Keratinocyte (primary cell): ENCODE measurements around the gene ARHGAP24. TPM values are rescaled to one million over a fixed set of nuclear protein-coding genes. Genes with fewer than 3 reads are reported as not detected.

Experiments
- DNase-seq: peaks from one replicate; pipeline ENCODE4 v3.0.0-alpha.2; 2011; ENCODE audit warnings: low read depth, missing footprints, low spot score
- FAIRE-seq: peaks from 2 replicates; lab custom pipeline; 2011; peaks lifted over from hg19 to GRCh38; lab: Jason Lieb, UNC
- H2AFZ ChIP-seq: 2 replicates; pipeline ENCODE4 v1.6.0; 2012; ENCODE audit warnings: low read length, control low read depth, inconsistent platforms; ENCODE audit not compliant: control insufficient read depth
- H3K27ac ChIP-seq: 2 replicates; pipeline ENCODE4 v1.5.1; 2011; ENCODE audit warnings: low read length; ENCODE audit not compliant: control insufficient read depth, insufficient read depth
- H3K27me3 ChIP-seq: 3 replicates; pipeline ENCODE4 v1.6.0; 2011; ENCODE audit warnings: low read length; ENCODE audit not compliant: control insufficient read depth, insufficient read depth; ENCODE audit errors: extremely low read depth
- H3K36me3 ChIP-seq, 2 experiments: 2 replicates in 1 of 2; 3 replicates in 1 of 2; pipeline ENCODE4 v1.5.1; 2011; ENCODE audit warnings: low read length in 2 of 2, mild to moderate bottlenecking in 1 of 2; ENCODE audit not compliant: control insufficient read depth in 2 of 2, insufficient read depth in 2 of 2; ENCODE audit errors: extremely low read depth in 1 of 2
- H3K4me1 ChIP-seq: 3 replicates; pipeline ENCODE4 v1.5.1; 2011; ENCODE audit warnings: low read length; ENCODE audit not compliant: control insufficient read depth, insufficient read depth; ENCODE audit errors: extremely low read depth
- H3K4me2 ChIP-seq: 3 replicates; pipeline ENCODE4 v1.6.0; 2011; ENCODE audit warnings: low read depth, low read length; ENCODE audit not compliant: control insufficient read depth, insufficient read depth; ENCODE audit errors: extremely low read depth
- H3K4me3 ChIP-seq, 3 experiments: fragments of 200-600 bp in 1 of 3; sonication (generic) in 1 of 3; 2 replicates in 2 of 3; 3 replicates in 1 of 3; pipeline ENCODE4 v1.5.1; 2011 to 2016; ENCODE audit warnings: low read length in 3 of 3, mild to moderate bottlenecking in 3 of 3, control low read depth in 2 of 3, inconsistent platforms in 1 of 3, low read depth in 1 of 3, mixed read lengths in 1 of 3, mixed run types in 1 of 3, moderate library complexity in 1 of 3; ENCODE audit not compliant: control insufficient read depth in 2 of 3, insufficient read depth in 2 of 3; ENCODE audit errors: extremely low read depth in 1 of 3
- H3K79me2 ChIP-seq: 2 replicates; pipeline ENCODE4 v1.6.0; 2012; ENCODE audit warnings: low read length; ENCODE audit not compliant: control insufficient read depth, insufficient read depth
- H3K9ac ChIP-seq: 3 replicates; pipeline ENCODE4 v1.6.0; 2011; ENCODE audit warnings: low read length; ENCODE audit not compliant: control insufficient read depth, insufficient read depth; ENCODE audit errors: extremely low read depth
- H3K9me1 ChIP-seq: 3 replicates; pipeline ENCODE4 v1.6.0; 2011; ENCODE audit warnings: low read length; ENCODE audit not compliant: control insufficient read depth, insufficient read depth; ENCODE audit errors: extremely low read depth
- H3K9me3 ChIP-seq: 2 replicates; pipeline ENCODE4 v1.5.1; 2012; ENCODE audit warnings: low read depth, low read length; ENCODE audit not compliant: control insufficient read depth
- H4K20me1 ChIP-seq: 3 replicates; pipeline ENCODE4 v1.6.0; 2011; ENCODE audit warnings: low read length; ENCODE audit not compliant: control insufficient read depth, insufficient read depth; ENCODE audit errors: extremely low read depth
- EZH2 ChIP-seq: IDR thresholded peaks from one replicate; pipeline ENCODE4 v1.6.1; 2012; ENCODE audit warnings: inconsistent platforms, mild to moderate bottlenecking, low read length, moderate library complexity
- dilution Hi-C: fragments of 300-500 bp; cut with MboI; formaldehyde crosslinking; loops from one replicate; pipeline ENCODE4 v1.7.0; 2020; ENCODE audit warnings: low sequenced_read_pairs; ENCODE audit not compliant: extremely low pct_ligation_motif_present
- polyA plus RNA-seq, 5 experiments: library from polyadenylated mRNA; depleted of rRNA in 3 of 5; stranded (reverse) in 3 of 5; stranded (forward) in 1 of 5; unstranded in 1 of 5; fragments of >200 nt; gene quantifications; 1 replicate in 1 of 5; 2 replicates in 3 of 5; 3 replicates in 1 of 5; pipeline versions ENCODE4 v1.2.1 to v1.2.3, GENCODE V29; 2011 to 2012; ENCODE audit warnings: missing spikeins in 2 of 5, low read depth in 1 of 5, low replicate concordance in 1 of 5
- TF ChIP-seq, protein P1 (sequence below), 3 experiments: IDR thresholded peaks in 1 of 3; conservative IDR thresholded peaks in 1 of 3; optimal IDR thresholded peaks in 1 of 3; 2 replicates in 2 of 3; 3 replicates in 1 of 3; pipeline versions ENCODE3 to v1.5.1; 2011; ENCODE audit warnings: low read length in 3 of 3, mild to moderate bottlenecking in 3 of 3, moderate library complexity in 2 of 3, control low read depth in 1 of 3, inconsistent platforms in 1 of 3; ENCODE audit not compliant: insufficient read depth in 2 of 3; ENCODE audit errors: extremely low read depth in 1 of 3

The ARHGAP24 gene
- polyA plus RNA-seq, 1 donor (not counting 4 experiments of a cell fraction or from before 2014, with no cell fraction given) = 0.87 TPM

GRCh38 chr4:85607624-85608023, 132.7 kb downstream of the ARHGAP24 start:
- no peak for TF ChIP-seq EZH2
- TF ChIP-seq, protein P1, sequence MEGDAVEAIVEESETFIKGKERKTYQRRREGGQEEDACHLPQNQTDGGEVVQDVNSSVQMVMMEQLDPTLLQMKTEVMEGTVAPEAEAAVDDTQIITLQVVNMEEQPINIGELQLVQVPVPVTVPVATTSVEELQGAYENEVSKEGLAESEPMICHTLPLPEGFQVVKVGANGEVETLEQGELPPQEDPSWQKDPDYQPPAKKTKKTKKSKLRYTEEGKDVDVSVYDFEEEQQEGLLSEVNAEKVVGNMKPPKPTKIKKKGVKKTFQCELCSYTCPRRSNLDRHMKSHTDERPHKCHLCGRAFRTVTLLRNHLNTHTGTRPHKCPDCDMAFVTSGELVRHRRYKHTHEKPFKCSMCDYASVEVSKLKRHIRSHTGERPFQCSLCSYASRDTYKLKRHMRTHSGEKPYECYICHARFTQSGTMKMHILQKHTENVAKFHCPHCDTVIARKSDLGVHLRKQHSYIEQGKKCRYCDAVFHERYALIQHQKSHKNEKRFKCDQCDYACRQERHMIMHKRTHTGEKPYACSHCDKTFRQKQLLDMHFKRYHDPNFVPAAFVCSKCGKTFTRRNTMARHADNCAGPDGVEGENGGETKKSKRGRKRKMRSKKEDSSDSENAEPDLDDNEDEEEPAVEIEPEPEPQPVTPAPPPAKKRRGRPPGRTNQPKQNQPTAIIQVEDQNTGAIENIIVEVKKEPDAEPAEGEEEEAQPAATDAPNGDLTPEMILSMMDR (optimal IDR thresholded peaks at IDR 0.05 in 1 of 3, IDR thresholded peaks at IDR 0.05 in 1 of 3, conservative IDR thresholded peaks at IDR 0.05 in 1 of 3; ENCODE audit: extremely low read depth in 1 of 3, insufficient read depth in 2 of 3, low read length in 3 of 3) = no peak
- DNase-seq (no peak), FAIRE-seq (no peak)
- Histone ChIP-seq H3K27ac (no peak overlapping the region), H3K9ac (no peak overlapping the region), H3K36me3 (no peaks in the 10 kb centered on the region), H3K4me1 (no peaks in the 10 kb centered on the region), H3K79me2 (no peaks in the 10 kb centered on the region), H3K9me3 (no peaks in the 10 kb centered on the region), H3K9me1 (no peaks in the 10 kb centered on the region), H3K4me3 (no peak overlapping the region), H2AFZ (peak overlapping the region; percentile 37), H3K27me3 (no peaks in the 10 kb centered on the region), H4K20me1 (no peaks in the 10 kb centered on the region), H3K4me2 (no peak overlapping the region)
- dilution Hi-C loops = no loop called here

DNA sequence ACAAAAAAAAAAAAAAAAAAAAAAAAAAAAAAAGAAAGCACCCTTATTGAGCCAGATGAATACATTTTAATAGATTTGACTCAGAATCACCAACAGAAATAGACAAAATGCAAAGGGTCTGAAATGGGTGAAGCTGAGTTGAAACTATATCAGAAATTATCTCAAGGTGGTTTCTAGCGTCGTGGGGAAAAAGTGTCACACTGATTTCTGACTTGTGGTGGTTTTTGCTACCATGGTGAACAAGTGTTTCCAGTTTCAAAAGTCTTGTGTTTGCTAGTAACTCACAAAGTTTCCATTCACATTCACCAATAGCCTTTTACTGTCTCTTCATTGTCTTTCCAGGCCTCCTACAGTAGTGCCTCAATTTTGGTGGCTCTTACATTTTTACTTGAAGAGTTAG, 135.5 kb downstream of the ARHGAP24 start:
- Histone ChIP-seq H3K36me3 (no peaks in the 10 kb centered on the region), H2AFZ (no peak overlapping the region), H3K27ac (no peak overlapping the region), H3K9me1 (no peaks in the 10 kb centered on the region), H4K20me1 (no peaks in the 10 kb centered on the region), H3K27me3 (no peaks in the 10 kb centered on the region), H3K79me2 (no peaks in the 10 kb centered on the region), H3K4me1 (no peaks in the 10 kb centered on the region), H3K9me3 (no peaks in the 10 kb centered on the region), H3K4me2 (no peak overlapping the region), H3K9ac (no peak overlapping the region), H3K4me3 (no peak overlapping the region)
- no peak for FAIRE-seq
- no peak for TF ChIP-seq EZH2
- TF ChIP-seq, protein P1 (optimal IDR thresholded peaks at IDR 0.05 in 1 of 3, IDR thresholded peaks at IDR 0.05 in 1 of 3, conservative IDR thresholded peaks at IDR 0.05 in 1 of 3; ENCODE audit: extremely low read depth in 1 of 3, insufficient read depth in 2 of 3, low read length in 3 of 3) = no peak
- DNase-seq = no peak
- dilution Hi-C loops = no loop called here
